ENCODE measurements around the gene TPPP. TPM values are rescaled to one million over a fixed set of nuclear protein-coding genes. Genes with fewer than 3 reads are reported as not detected.
"Not testable (repeated sequence)": the region's sequence is repeated elsewhere in the genome, so short reads cannot be mapped to it uniquely, and the experiment has no call there.

The TPPP gene
- polyA plus RNA-seq, 1 experiment, result 0.05 TPM

DNA sequence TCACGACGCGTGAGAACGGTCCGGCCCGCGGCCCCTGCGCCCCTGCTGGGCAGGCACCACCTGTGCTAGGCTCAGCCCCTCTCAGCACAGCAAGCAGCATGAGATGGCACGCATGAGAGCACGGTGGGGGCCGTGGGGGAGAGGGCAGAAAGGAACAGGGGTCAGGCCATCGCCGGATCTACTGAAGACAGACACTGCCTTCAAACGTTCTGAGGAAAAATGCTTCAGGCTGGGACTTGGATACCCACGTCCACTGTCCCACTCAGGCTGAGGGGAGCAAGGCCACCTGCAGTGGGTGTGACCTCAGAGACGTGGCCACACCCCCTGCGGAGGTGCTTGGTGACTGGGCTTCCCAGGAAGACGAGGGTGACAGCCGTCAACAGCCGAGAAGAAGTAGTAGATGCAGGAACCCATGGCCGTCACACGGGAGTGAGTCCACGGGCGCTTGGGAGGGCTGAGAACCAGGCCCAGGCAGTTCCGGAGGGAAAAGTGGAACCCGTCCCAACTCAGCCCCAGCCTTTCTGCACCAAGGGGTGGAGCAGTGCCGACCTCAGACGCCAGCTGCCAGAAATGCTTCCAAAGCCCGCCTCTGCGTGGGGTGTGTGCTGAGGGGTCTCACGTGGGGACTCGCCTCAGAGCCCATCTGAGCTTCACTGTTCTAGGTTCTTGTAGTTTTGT is 12.9 kb downstream of the TPPP start:
- CTCF ChIA-PET, result not testable (repeated sequence)

GRCh38 chr5:679166-679895 is 13.8 kb downstream of the TPPP start:
- H3K27ac ChIP-seq (ENCODE audit: low read depth, low read length); H3K9me3 ChIP-seq (ENCODE audit: control insufficient read depth, insufficient read depth, low read length); H3K4me3 ChIP-seq (ENCODE audit: low read depth, low read length); DNase-seq (ENCODE audit: low read depth, low spot score); CTCF ChIA-PET; POLR2A ChIA-PET; H3K27me3 ChIP-seq (ENCODE audit: control insufficient read depth, insufficient read depth, low read length): not testable (repeated sequence)

More for the DNA sequence above, 12.9 kb downstream of the TPPP start:
- H3K27ac ChIP-seq (ENCODE audit: low read depth, low read length); H3K9me3 ChIP-seq (ENCODE audit: control insufficient read depth, insufficient read depth, low read length); H3K27me3 ChIP-seq (ENCODE audit: control insufficient read depth, insufficient read depth, low read length); POLR2A ChIA-PET; DNase-seq (ENCODE audit: low read depth, low spot score); H3K4me3 ChIP-seq (ENCODE audit: low read depth, low read length): not testable (repeated sequence)

- H3K27ac ChIP-seq (ENCODE audit: low read depth, low read length); H3K9me3 ChIP-seq (ENCODE audit: control insufficient read depth, insufficient read depth, low read length); H3K27me3 ChIP-seq (ENCODE audit: control insufficient read depth, insufficient read depth, low read length); H3K4me3 ChIP-seq (ENCODE audit: low read depth, low read length); CTCF ChIA-PET; POLR2A ChIA-PET; DNase-seq (ENCODE audit: low read depth, low spot score): not testable (repeated sequence)
Observed at GRCh38 chr5:678521-678920, 14.6 kb downstream of the TPPP start.

- peaks cover 11% of the 10 kb centered on the region for H3K27me3 ChIP-seq (ENCODE audit: control insufficient read depth, insufficient read depth, low read length)
- TF ChIP-seq, protein P1, sequence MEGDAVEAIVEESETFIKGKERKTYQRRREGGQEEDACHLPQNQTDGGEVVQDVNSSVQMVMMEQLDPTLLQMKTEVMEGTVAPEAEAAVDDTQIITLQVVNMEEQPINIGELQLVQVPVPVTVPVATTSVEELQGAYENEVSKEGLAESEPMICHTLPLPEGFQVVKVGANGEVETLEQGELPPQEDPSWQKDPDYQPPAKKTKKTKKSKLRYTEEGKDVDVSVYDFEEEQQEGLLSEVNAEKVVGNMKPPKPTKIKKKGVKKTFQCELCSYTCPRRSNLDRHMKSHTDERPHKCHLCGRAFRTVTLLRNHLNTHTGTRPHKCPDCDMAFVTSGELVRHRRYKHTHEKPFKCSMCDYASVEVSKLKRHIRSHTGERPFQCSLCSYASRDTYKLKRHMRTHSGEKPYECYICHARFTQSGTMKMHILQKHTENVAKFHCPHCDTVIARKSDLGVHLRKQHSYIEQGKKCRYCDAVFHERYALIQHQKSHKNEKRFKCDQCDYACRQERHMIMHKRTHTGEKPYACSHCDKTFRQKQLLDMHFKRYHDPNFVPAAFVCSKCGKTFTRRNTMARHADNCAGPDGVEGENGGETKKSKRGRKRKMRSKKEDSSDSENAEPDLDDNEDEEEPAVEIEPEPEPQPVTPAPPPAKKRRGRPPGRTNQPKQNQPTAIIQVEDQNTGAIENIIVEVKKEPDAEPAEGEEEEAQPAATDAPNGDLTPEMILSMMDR (IDR thresholded peaks at IDR 0.05; ENCODE audit: low read depth, low read length), result no peak
- no peak for DNase-seq (ENCODE audit: low read depth, low spot score)
- CTCF ChIA-PET, result no interaction called here
- H3K27ac ChIP-seq (ENCODE audit: low read depth, low read length), result no peak overlapping the region
- no peak overlapping the region for H3K4me3 ChIP-seq (ENCODE audit: low read depth, low read length)
- POLR2A ChIA-PET, result no interaction called here
- H3K9me3 ChIP-seq (ENCODE audit: control insufficient read depth, insufficient read depth, low read length), result no peaks in the 10 kb centered on the region; the same call in 1 of the 2 replicates
Observed at GRCh38 chr5:677131-678101, 15.7 kb downstream of the TPPP start.

- CTCF ChIA-PET, result no interaction called here
Observed at GRCh38 chr5:676699-677076, 16.5 kb downstream of the TPPP start.

More at GRCh38 chr5:676699-677076, 16.5 kb downstream of the TPPP start:
- Histone ChIP-seq H3K27me3 (ENCODE audit: control insufficient read depth, insufficient read depth, low read length) (peaks cover 18% of the 10 kb centered on the region), H3K4me3 (ENCODE audit: low read depth, low read length) (no peak overlapping the region), H3K9me3 (ENCODE audit: control insufficient read depth, insufficient read depth, low read length) (no peaks in the 10 kb centered on the region; the same call in 1 of the 2 replicates), H3K27ac (ENCODE audit: low read depth, low read length) (no peak overlapping the region)
- no peak for DNase-seq (ENCODE audit: low read depth, low spot score)
- POLR2A ChIA-PET, result no interaction called here
- TF ChIP-seq, protein P1 (IDR thresholded peaks at IDR 0.05; ENCODE audit: low read depth, low read length), result no peak
